Measurements from ENCODE around the gene IDUA. TPM values are rescaled to one million over a fixed set of nuclear protein-coding genes. Genes with fewer than 3 reads are reported as not detected.
"Not testable (repeated sequence)": the region's sequence is repeated elsewhere in the genome, so short reads cannot be mapped to it uniquely, and the experiment has no call there.

Gene IDUA
- total RNA-seq, 1 donor from 2014 or later, result 34.3 TPM

DNA sequence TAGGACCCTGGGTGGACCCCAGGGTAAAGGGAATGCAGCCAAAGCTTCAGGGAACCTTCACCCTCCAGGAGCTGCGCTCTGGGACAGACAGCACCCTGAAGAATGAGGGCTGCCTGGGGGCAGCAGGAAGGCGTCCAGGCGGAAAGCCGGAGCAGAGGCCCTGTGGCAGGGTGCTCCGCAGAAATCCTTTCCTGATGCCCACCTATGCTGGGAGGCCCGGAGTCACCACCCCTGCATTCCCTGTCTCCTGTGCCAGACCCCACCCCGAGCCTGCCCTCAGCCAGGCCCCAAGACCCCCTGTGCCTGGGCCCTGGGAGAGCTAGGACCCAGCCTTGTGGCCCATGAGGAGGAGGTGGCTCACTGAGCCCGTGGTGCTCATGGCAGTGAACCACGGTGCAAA, 12.2 kb upstream of the IDUA start:
- Mint-ChIP-seq H3K4me1 (ENCODE audit: low read depth) (no peaks in the 10 kb centered on the region), H3K27me3 (ENCODE audit: insufficient read depth) (no peaks in the 10 kb centered on the region), H3K27ac (no peak overlapping the region), H3K4me3 (no peak overlapping the region), H3K36me3 (ENCODE audit: low read depth) (no peaks in the 10 kb centered on the region), H3K9me3 (no peaks in the 10 kb centered on the region)
- DNase-seq (ENCODE audit: low spot score), result no peak
- intact Hi-C loops (cut with micrococcal nuclease), result loop anchor here (5.0 kb wide), 1 partner anchor 373 kb away; the partner anchor contains the start of gene UVSSA

GRCh38 chr4:976016-976415, 10.8 kb upstream of the IDUA start:
- H3K4me1 Mint-ChIP-seq (ENCODE audit: low read depth); intact Hi-C loops (cut with micrococcal nuclease); H3K9me3 Mint-ChIP-seq; H3K27me3 Mint-ChIP-seq (ENCODE audit: insufficient read depth); H3K36me3 Mint-ChIP-seq (ENCODE audit: low read depth); H3K4me3 Mint-ChIP-seq; H3K27ac Mint-ChIP-seq; DNase-seq (ENCODE audit: low spot score): not testable (repeated sequence)

DNA sequence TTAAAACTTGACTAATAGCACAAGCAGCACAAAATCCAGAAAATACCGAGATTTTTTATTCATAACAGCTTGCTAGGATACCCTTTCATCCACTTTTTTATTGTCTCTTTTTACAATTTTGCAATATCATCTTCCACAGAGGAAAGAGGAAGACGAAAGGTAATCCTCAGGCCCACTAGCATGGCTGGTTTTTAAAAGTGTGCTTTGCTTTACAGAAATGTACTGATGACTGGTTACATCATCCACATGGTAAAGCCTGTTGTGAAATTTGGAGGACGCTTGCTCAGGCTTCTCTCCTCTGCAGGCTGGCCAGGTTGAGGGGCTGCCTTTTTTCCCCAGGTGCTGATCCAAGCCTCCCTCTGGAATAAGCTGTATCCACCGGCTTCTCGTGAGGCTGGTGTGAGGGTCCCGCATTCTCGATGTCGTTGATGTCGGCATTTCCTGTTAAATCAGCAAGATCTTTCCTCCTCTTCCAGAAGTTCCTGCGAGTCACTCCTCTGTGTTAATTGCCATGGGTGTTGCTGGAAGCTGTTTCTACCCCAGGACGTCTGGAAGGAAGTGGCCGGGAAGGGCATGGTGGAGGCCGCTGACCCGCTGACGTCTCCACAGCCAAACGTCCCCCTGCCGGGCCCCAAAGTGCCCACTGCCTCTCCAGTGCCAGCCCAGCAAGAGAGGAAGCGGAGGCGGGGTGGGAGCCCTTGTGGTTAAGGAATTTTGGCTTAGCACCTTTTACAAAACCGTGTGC, 7.7 kb upstream of the IDUA start:
- intact Hi-C loops (cut with micrococcal nuclease), result no loop called here
- H3K4me3 Mint-ChIP-seq, result no peak overlapping the region
- H3K27ac Mint-ChIP-seq, result no peak overlapping the region
- H3K36me3 Mint-ChIP-seq (ENCODE audit: low read depth), result no peaks in the 10 kb centered on the region
- no peaks in the 10 kb centered on the region for H3K27me3 Mint-ChIP-seq (ENCODE audit: insufficient read depth)
- H3K9me3 Mint-ChIP-seq, result no peaks in the 10 kb centered on the region
- no peak for DNase-seq (ENCODE audit: low spot score)
- H3K4me1 Mint-ChIP-seq (ENCODE audit: low read depth), result no peaks in the 10 kb centered on the region

DNA sequence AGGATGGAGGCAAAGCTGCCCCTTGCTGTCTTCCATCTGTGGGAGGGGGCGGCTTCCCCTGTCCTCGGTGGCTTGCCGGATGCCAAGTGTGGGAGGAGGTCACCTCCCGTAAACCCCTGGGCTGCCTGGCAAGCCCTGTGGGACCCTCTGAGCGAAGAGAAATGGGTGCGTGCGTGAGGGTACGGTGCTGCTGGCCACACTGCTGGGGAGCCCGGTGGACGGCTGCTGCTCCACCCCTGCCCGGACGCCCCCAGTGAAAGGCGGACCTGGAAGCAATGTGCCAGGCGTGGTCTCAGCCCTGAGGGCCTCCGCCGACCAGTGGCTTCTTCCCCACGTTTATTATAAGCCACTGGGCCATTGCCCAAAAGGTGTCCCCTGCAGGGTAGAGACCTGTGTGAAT, 4.6 kb upstream of the IDUA start:
- Mint-ChIP-seq H3K9me3 (no peaks in the 10 kb centered on the region), H3K27me3 (ENCODE audit: insufficient read depth) (no peaks in the 10 kb centered on the region), H3K36me3 (ENCODE audit: low read depth) (no peaks in the 10 kb centered on the region), H3K4me3 (no peak overlapping the region), H3K4me1 (ENCODE audit: low read depth) (peaks cover 17% of the 10 kb centered on the region), H3K27ac (no peak overlapping the region)
- DNase-seq (ENCODE audit: low spot score), result no peak
- intact Hi-C loops (cut with micrococcal nuclease), result loop anchor here (10.0 kb wide), 1 partner anchor 737 kb away; no protein-coding TSS in a partner anchor

GRCh38 chr4:982814-983213, 4.0 kb upstream of the IDUA start:
- no peaks in the 10 kb centered on the region for H3K36me3 Mint-ChIP-seq (ENCODE audit: low read depth)
- peaks cover 17% of the 10 kb centered on the region for H3K4me1 Mint-ChIP-seq (ENCODE audit: low read depth)
- DNase-seq (ENCODE audit: low spot score), result no peak
- no peak overlapping the region for H3K4me3 Mint-ChIP-seq
- H3K27ac Mint-ChIP-seq, result no peak overlapping the region
- H3K9me3 Mint-ChIP-seq, result no peaks in the 10 kb centered on the region
- intact Hi-C loops (cut with micrococcal nuclease), result loop anchor here (10.0 kb wide), 1 partner anchor 738 kb away; no protein-coding TSS in a partner anchor
- H3K27me3 Mint-ChIP-seq (ENCODE audit: insufficient read depth), result no peaks in the 10 kb centered on the region

GRCh38 chr4:984336-985054, 2.3 kb upstream of the IDUA start:
- DNase-seq (ENCODE audit: low spot score), result no peak
- intact Hi-C loops (cut with micrococcal nuclease), result loop anchor here (1.0 to 10.0 kb wide), 3 partner anchors 11 to 740 kb away; partner anchors contain the start of gene DGKQ
- Mint-ChIP-seq H3K27me3 (ENCODE audit: insufficient read depth) (no peaks in the 10 kb centered on the region), H3K27ac (no peak overlapping the region), H3K4me3 (peak overlapping the region; percentile 42), H3K36me3 (ENCODE audit: low read depth) (no peaks in the 10 kb centered on the region), H3K9me3 (no peaks in the 10 kb centered on the region), H3K4me1 (ENCODE audit: low read depth) (peaks cover 17% of the 10 kb centered on the region)

DNA sequence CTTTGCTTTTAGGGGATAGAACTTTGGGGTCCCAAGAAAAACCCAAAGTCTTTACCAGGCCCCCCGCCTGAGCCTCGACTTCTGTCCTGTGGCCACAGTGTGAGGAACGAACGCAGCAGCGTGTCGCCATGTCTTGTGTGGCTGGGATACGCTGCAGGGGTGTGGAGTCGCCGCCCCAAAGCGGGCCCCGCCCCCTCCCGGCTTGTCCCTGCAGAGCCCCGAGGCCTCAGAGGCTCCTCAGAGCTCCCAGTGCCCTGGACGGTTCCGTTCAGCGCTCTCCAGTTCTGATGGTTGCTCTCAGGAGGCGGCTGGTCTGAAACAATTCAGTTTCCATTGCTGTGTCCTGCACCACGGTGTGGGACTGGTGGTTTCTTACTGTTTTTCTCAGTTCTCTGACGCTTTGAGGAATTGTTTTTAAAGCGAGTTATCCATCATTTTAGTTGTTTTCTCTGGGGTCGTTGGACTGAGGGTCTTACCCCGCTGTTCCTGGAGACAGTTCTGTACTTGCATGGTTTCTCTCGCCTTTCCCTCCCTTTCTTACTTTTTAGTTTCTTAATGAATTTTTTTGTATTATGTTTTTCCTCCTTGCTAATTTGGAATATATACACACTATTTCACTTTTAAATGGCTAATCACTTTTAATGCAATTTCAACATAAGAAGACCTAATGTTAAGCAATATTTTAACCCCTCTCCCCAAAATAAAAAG, 1.6 kb upstream of the IDUA start:
- H3K4me3 Mint-ChIP-seq, result peak overlapping the region; percentile 42
- no peaks in the 10 kb centered on the region for H3K27me3 Mint-ChIP-seq (ENCODE audit: insufficient read depth)
- DNase-seq (ENCODE audit: low spot score), result peak; percentile 61
- H3K27ac Mint-ChIP-seq, result no peak overlapping the region
- peaks cover 17% of the 10 kb centered on the region for H3K4me1 Mint-ChIP-seq (ENCODE audit: low read depth)
- intact Hi-C loops (cut with micrococcal nuclease), result loop anchor here (1.0 to 10.0 kb wide), 3 partner anchors 12 to 740 kb away; partner anchors contain the start of gene DGKQ
- H3K9me3 Mint-ChIP-seq, result no peaks in the 10 kb centered on the region
- H3K36me3 Mint-ChIP-seq (ENCODE audit: low read depth), result no peaks in the 10 kb centered on the region

DNA sequence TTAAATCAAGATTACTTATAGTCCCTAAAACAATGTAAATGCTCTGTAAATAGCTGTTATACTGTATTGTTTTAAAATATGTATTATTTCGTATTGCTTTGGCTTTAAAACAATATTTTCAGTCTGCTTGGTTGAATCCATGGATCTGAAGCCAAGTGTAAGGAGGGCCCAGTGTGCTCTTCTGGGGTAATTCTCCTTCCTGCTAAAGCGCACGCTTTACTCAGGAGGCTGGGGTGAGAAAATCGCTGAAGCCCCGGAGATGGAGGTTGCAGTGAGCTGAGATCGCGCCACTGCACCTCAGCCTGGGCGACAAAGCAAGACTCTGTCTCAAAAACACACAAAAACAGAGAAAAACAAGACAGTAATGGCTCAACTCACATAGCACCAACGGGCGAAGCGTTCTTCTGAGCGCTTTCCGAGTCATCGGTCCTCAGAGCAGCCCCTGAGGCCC, 391 bp upstream of the IDUA start:
- Mint-ChIP-seq H3K27me3 (ENCODE audit: insufficient read depth) (no peaks in the 10 kb centered on the region), H3K36me3 (ENCODE audit: low read depth) (no peaks in the 10 kb centered on the region), H3K27ac (peak overlapping the region; percentile 81), H3K4me3 (peak overlapping the region; percentile 88), H3K9me3 (no peaks in the 10 kb centered on the region), H3K4me1 (ENCODE audit: low read depth) (peaks cover 17% of the 10 kb centered on the region)
- DNase-seq (ENCODE audit: low spot score), result no peak
- intact Hi-C loops (cut with micrococcal nuclease), result loop anchor here (1.0 to 10.0 kb wide), 5 partner anchors 54 to 742 kb away; partner anchors contain the start of genes GAK and TMEM175

GRCh38 chr4:987624-988513, 1.0 kb downstream of the IDUA start:
- intact Hi-C loops (cut with micrococcal nuclease), result loop anchor here (1.0 to 10.0 kb wide), 5 partner anchors 21 to 743 kb away; no protein-coding TSS in a partner anchor
- no peaks in the 10 kb centered on the region for H3K9me3 Mint-ChIP-seq
- H3K27me3 Mint-ChIP-seq (ENCODE audit: insufficient read depth), result no peaks in the 10 kb centered on the region
- no peak for DNase-seq (ENCODE audit: low spot score)
- peaks cover 17% of the 10 kb centered on the region for H3K4me1 Mint-ChIP-seq (ENCODE audit: low read depth)
- peak overlapping the region; percentile 58 for H3K27ac Mint-ChIP-seq
- peak overlapping the region; percentile 83 for H3K4me3 Mint-ChIP-seq
- no peaks in the 10 kb centered on the region for H3K36me3 Mint-ChIP-seq (ENCODE audit: low read depth)

GRCh38 chr4:988726-989721, 2.2 kb downstream of the IDUA start:
- Mint-ChIP-seq H3K4me3 (no peak overlapping the region), H3K27ac (no peak overlapping the region), H3K4me1 (ENCODE audit: low read depth) (peaks cover 17% of the 10 kb centered on the region), H3K36me3 (ENCODE audit: low read depth) (no peaks in the 10 kb centered on the region), H3K9me3 (no peaks in the 10 kb centered on the region), H3K27me3 (ENCODE audit: insufficient read depth) (no peaks in the 10 kb centered on the region)
- intact Hi-C loops (cut with micrococcal nuclease), result loop anchor here (5.0 to 10.0 kb wide), 2 partner anchors 387 to 744 kb away; no protein-coding TSS in a partner anchor
- DNase-seq (ENCODE audit: low spot score), result no peak

Measured in activated T-helper 1 cell treated with anti-CD3 and anti-CD28 coated beads, Interleukin-12 subunit alpha, Interleukin-12 subunit beta, Interleukin-2, Interleukin-4 antibody, amounts not matched to agents 30 ng/mL and 10 ng/mL and 1 ng/mL, durations not matched to agents 14 hours and 24 hours and 36 hours (primary cell).